Upper lobe of left lung (tissue), 6 donors: ENCODE measurements around the gene SNAI1. TPM values are rescaled to one million over a fixed set of nuclear protein-coding genes. Genes with fewer than 3 reads are reported as not detected.
"Not testable (repeated sequence)": the region's sequence is repeated elsewhere in the genome, so short reads cannot be mapped to it uniquely, and the experiment has no call there.

Experiments
- ATAC-seq, 2 donors: fragments of 200-7000 bp; cut with Tn5 transposase; one replicate each; pipeline ENCODE4 v1.9.1; 2022; ENCODE audit warnings: mild to moderate bottlenecking in 2 of 2, moderate library complexity in 2 of 2; ENCODE audit not compliant: low FRiP score in 2 of 2
- DNase-seq, 2 donors: peaks; one replicate each; pipeline ENCODE4 v3.0.0-alpha.2; 2019 to 2020
- H3K27ac ChIP-seq, 4 donors: fragments of 200-600 bp; sonication (generic); one replicate each; pipeline ENCODE4 v1.5.1; 2016 to 2019
- H3K27me3 ChIP-seq, 4 donors: fragments of 200-600 bp; sonication (generic); one replicate each; pipeline ENCODE4 v1.5.1; 2017 to 2019
- H3K36me3 ChIP-seq, 4 donors: fragments of 200-600 bp; sonication (generic); one replicate each; pipeline ENCODE4 v1.5.1; 2016 to 2019
- H3K4me1 ChIP-seq, 4 donors: fragments of 200-600 bp; sonication (generic); one replicate each; pipeline ENCODE4 v1.5.1; 2018 to 2019
- H3K4me3 ChIP-seq, 4 donors: fragments of 200-600 bp; sonication (generic); one replicate each; pipeline ENCODE4 v1.5.1; 2017 to 2019; ENCODE audit warnings: mild to moderate bottlenecking in 2 of 4, moderate library complexity in 1 of 4
- H3K9me3 ChIP-seq, 4 donors: fragments of 200-600 bp; sonication (generic); one replicate each; pipeline ENCODE4 v1.5.1; 2018 to 2019
- CTCF ChIP-seq, 6 experiments: fragments of 450-650 bp in 4 of 6; fragments of 200-600 bp in 2 of 6; sonication (generic) in 2 of 6; IDR thresholded peaks; one replicate each; pipeline ENCODE4 v1.5.1; 2016 to 2019; ENCODE audit warnings: antibody characterized with exemption in 6 of 6
- EP300 ChIP-seq, 4 donors: sonication (generic); formaldehyde crosslinking; IDR thresholded peaks; one replicate each; pipeline ENCODE4 v1.5.1; 2017; ENCODE audit warnings: antibody characterized with exemption in 4 of 4, control low read depth in 2 of 4
- POLR2A ChIP-seq, 4 donors: fragments of 450-650 bp; IDR thresholded peaks; one replicate each; pipeline ENCODE4 v1.5.1; 2016 to 2017; ENCODE audit warnings: antibody characterized with exemption in 4 of 4, mild to moderate bottlenecking in 2 of 4
- POLR2AphosphoS5 ChIP-seq, 2 donors: sonication (generic); formaldehyde crosslinking; IDR thresholded peaks; one replicate each; pipeline ENCODE4 v1.5.1; 2017; ENCODE audit warnings: antibody characterized with exemption in 2 of 2
- WGBS, 2 donors: methylation state at CpG; one replicate each; pipeline ENCODE4 v1.1.5; 2017 to 2018; 5-methylcytosine and 5-hydroxymethylcytosine counted together
- total RNA-seq, 6 donors: library from RNA; depleted of rRNA in 4 of 6; stranded (reverse); fragments of >200 nt in 4 of 6; gene quantifications; one replicate each; pipeline versions ENCODE4 v1.1.0 to v1.2.1, GENCODE V29; 2016 to 2021
- donor health status: DM: no; HTN: no; CAD: no; lungs with moderate emphysema.
- donor health status: DM: no; HTN: yes; CAD: no; lungs with severe emphysema.

Gene SNAI1
- total RNA-seq, 6 donors from 2014 or later: 3.9 to 11.0 (median 5.1) TPM

DNA sequence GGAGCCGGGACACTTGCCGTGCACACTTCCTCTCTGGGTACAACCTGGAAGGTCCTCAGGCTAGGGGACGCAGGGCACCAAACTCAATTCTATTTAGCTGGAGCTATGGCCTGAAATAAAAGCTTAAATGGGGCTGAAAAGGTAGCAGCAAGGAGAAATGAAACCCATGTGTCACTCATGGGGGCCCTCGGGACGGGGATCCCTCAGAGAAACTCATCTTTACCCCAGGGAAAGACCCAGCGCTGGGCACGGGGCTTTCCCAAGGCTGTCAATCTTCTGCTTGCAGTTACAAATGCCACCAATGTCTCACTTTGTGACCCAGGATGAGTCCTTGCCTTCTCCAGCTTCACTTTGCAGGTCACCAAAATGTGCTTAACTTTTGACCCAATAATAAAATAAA is 16.5 kb downstream of the SNAI1 start:
- H3K9me3 ChIP-seq: no peaks in the 10 kb centered on the region
- no peaks in the 10 kb centered on the region for H3K36me3 ChIP-seq
- H3K4me3 ChIP-seq: no peak overlapping the region
- 62 to 74% methylated on average over 7 of the region's 7 CpGs for whole genome bisulfite sequencing, 2 donors
- H3K27ac ChIP-seq: no peak overlapping the region
- no peak for TF ChIP-seq EP300 (IDR thresholded peaks at IDR 0.05)
- TF ChIP-seq POLR2A (IDR thresholded peaks at IDR 0.05): no peak
- TF ChIP-seq CTCF (IDR thresholded peaks at IDR 0.05): no peak
- TF ChIP-seq POLR2AphosphoS5 (IDR thresholded peaks at IDR 0.05): no peak
- H3K4me1 ChIP-seq: peaks cover 0 to 18% (median 5%) of the 10 kb centered on the region in 4 donors
- no peaks in the 10 kb centered on the region for H3K27me3 ChIP-seq
- ATAC-seq (no peak), DNase-seq (no peak)

DNA sequence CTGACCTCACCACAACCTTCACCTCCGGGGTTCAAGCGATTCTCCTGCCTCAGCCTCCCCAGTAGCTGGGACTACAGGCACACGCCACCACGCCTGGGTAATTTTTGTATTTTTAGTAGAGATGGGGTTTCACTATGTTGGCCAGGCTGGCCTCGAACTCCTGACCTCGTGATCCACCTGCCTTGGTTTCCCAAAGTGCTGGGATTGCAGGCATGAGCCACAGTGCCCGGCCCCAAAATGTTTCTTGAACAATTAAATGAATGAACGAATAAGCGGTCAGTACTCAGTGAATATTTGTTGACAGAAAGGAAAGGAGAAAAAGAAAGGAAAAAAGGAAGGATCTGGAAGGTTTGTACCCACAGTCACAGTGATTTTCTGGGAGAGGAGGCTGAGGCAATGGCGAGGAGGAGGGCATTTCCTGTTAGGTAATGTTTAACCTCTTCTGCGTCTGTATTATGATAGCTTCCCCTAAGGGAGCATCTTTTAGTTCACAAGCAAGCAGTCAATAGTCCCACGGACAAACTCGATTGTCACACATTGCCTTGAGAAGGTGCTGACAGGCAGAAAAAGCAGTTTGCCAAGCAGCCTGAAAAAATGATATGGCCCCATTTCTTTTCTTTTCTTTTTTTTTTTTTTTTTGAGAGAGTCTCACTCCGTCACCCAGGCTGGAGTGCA is 17.9 kb downstream of the SNAI1 start:
- not testable (repeated sequence) for ATAC-seq, H3K27ac ChIP-seq, H3K9me3 ChIP-seq, H3K36me3 ChIP-seq, H3K4me3 ChIP-seq, DNase-seq, H3K27me3 ChIP-seq
- 69 to 74% methylated on average over 14 of the region's 14 CpGs for WGBS, 2 donors
- H3K4me1 ChIP-seq: peaks cover 0 to 24% (median 8%) of the 10 kb centered on the region in 4 donors

DNA sequence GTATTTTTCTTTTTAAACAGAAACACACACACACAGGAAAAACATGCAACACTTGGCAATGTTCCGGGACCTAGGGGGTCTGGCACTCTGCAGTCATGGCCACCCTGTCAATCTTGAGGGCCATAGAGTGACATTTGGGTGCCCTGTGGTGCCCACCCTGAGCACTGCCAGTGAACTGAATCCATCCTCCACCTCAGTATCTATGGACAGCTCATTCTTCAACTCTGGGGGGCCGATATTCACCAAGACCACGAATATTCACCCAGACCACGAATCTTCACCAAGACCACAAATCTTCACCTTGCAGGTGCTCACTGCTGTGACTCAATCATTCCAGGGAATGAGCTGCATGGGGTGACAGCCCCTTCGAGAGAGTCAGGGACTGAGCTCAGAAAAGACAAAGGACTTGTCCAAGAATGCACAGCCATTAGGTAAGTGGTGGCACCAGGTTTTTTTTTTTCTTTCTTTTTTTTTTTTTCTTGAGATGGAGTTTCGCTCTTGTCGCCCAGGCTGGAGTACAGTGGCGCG is 19.1 kb downstream of the SNAI1 start:
- no peak overlapping the region for H3K4me3 ChIP-seq
- ATAC-seq: no peak
- 77 to 85% methylated on average over 9 of the region's 9 CpGs for WGBS, 2 donors
- H3K9me3 ChIP-seq: no peaks in the 10 kb centered on the region
- TF ChIP-seq CTCF (IDR thresholded peaks at IDR 0.05) (no peak), POLR2A (IDR thresholded peaks at IDR 0.05) (no peak), POLR2AphosphoS5 (IDR thresholded peaks at IDR 0.05) (no peak), EP300 (IDR thresholded peaks at IDR 0.05) (no peak)
- H3K36me3 ChIP-seq: no peaks in the 10 kb centered on the region
- no peaks in the 10 kb centered on the region for H3K27me3 ChIP-seq
- no peak overlapping the region for H3K27ac ChIP-seq
- peaks cover 0 to 28% (median 10%) of the 10 kb centered on the region in 4 donors for H3K4me1 ChIP-seq
- DNase-seq: no peak

- TF ChIP-seq EP300 (IDR thresholded peaks at IDR 0.05) (peak in 1 of 4 donors; percentile 38), POLR2A (IDR thresholded peaks at IDR 0.05) (no peak), POLR2AphosphoS5 (IDR thresholded peaks at IDR 0.05) (peak in 1 of 2 donors; percentile 66)
- peaks cover 0 to 28% (median 10%) of the 10 kb centered on the region in 4 donors for H3K4me1 ChIP-seq
- H3K4me3 ChIP-seq: no peak overlapping the region
- ATAC-seq (peak in 1 of 2 donors; percentile 79), DNase-seq (no peak)
- no peaks in the 10 kb centered on the region for H3K36me3 ChIP-seq
- H3K27me3 ChIP-seq: no peaks in the 10 kb centered on the region
- WGBS, 2 donors: 59 to 60% methylated on average over 4 of the region's 4 CpGs
- H3K9me3 ChIP-seq: no peaks in the 10 kb centered on the region
- no peak overlapping the region for H3K27ac ChIP-seq
These were observed 20.5 kb downstream of the SNAI1 start for GRCh38 chr20:50003253-50003656.

GRCh38 chr20:50004229-50004628 is 21.4 kb downstream of the SNAI1 start:
- H3K27ac ChIP-seq: no peak overlapping the region
- WGBS, 2 donors: 79 to 84% methylated on average over 4 of the region's 4 CpGs
- H3K4me3 ChIP-seq: no peak overlapping the region
- H3K27me3 ChIP-seq: no peaks in the 10 kb centered on the region
- DNase-seq (no peak), ATAC-seq (no peak)
- peaks cover 0 to 28% (median 10%) of the 10 kb centered on the region in 4 donors for H3K4me1 ChIP-seq
- H3K36me3 ChIP-seq: no peaks in the 10 kb centered on the region
- TF ChIP-seq POLR2AphosphoS5 (IDR thresholded peaks at IDR 0.05): no peak
- no peak for TF ChIP-seq EP300 (IDR thresholded peaks at IDR 0.05)
- TF ChIP-seq POLR2A (IDR thresholded peaks at IDR 0.05): no peak
- TF ChIP-seq CTCF (IDR thresholded peaks at IDR 0.05): no peak
- H3K9me3 ChIP-seq: no peaks in the 10 kb centered on the region
